HG03095 (cell line): ENCODE data around the gene SLC35G4.
"Not testable (repeated sequence)": the region's sequence is repeated elsewhere in the genome, so short reads cannot be mapped to it uniquely, and the experiment has no call there.

Experiments
- ATAC-seq: cut with Tn5 transposase; IDR thresholded peaks from one replicate; pipeline ENCODE4 v1.9.1; 2021; ENCODE audit warnings: moderate library complexity; ENCODE audit not compliant: unreplicated experiment

The SLC35G4 gene

DNA sequence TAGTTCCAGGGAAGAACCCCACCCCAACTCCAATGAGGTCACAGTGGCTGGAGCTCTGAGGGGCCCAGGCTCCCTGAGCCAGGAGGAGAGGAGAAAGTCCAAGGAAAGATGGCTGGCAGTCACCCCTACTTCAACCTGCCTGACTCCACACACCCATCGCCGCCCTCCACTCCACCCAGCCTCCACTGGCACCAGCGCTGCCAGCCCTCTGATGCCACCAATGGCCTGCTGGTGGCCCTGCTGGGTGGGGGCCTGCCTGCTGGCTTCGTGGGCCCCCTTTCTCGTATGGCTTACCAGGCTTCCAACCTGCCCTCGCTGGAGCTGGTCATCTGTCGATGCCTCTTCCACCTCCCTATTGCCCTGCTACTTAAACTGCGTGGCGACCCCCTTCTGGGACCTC, at the start of gene SLC35G4:
SLC35G4 (plus strand) TSS at position 109 of the 400 bp plus-strand sequence; CDS start at position 109, 0 bp downstream.
- ATAC-seq, result not testable (repeated sequence)

DNA sequence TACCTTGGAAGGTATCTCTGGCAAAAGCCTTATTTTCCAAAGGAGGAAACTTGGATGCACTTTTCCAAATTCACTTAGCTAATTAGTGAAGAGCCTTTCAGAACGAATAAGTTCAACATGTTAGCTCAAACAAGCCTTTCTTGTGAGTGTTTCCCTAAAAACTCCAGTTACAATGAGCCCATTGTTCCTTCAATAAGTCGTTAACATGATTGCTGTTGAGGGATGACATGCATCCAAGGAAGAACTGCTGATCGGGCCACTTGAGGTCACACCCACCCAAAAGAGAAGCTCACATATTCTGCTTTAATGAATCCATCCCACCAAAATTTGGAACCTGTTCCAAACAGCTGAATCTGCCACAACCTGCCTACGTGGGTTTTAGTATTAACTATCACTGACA, 48.1 kb upstream of the SLC35G4 start:
- ATAC-seq, result no peak

DNA sequence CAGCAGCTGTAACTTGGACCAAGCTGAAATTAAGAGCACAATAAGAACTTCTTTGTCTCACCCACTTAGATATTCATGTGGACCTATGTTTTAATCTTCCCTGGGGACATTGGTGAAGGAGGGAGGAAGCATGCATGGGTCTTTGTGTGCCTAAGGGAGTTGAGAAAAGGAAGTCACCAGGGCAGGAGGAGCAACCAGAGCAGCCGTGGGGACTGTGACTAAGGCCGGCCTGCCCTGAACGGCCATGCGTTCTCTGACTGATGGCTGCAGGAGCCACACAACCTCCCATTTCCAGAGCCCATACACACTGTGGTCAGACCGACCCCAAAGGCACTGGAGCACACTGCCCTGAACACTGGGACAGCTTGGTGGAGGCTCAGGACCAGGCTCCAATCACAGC, 43.7 kb upstream of the SLC35G4 start:
- no peak for ATAC-seq

DNA sequence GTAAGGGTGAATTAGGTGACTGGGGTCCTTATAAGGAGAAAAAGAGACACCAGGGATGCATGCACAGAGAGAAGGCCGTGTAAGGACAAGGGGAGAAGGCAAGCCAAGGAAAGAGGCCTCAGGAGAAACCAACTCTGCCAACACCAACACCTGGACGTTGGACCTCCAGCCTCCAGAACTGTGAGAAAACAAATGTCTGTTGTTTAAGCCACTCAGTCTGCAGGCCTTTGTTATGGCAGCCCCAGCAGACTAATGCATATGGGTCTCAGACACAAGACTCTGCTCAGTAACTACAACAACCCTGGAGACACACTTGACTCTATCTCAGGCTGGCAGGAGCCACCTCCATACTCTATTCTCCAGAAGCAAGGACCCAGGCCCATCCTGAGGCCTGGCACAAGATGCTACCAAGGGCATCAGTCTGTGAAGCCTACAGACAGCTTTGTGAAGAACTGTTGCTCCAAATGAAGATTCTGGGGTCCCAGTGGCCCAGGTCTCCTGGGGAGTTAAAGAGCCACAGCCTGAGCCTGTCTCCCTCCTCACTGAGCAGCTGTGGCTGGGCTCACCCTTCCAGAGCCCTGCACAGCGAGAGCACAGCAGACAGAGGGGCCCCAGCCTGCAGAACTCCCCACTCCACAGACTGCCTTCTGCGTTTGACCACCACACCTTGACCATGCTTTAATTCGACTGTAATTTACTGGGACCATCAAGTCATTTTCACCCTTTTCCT, 43.0 kb upstream of the SLC35G4 start:
- ATAC-seq, result no peak

DNA sequence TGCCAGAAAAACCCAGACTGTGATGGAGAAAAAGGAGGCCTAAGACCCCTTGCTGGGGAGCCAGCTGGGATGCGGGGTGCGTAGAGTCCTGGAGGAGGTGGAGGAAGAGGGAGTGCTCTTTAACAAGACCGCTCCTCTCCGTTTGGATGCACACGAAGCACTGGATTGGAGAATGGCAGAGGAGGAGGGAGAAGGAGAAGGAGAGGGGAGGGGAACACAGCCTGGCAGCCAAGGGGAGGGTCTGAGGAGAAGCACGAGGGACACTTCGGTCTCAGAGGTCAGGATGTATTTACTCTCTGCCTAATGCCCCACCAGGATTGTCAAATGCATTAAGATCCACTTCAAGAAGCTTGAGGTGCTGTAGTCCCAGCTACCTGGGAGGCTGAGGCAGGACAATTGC, 42.0 kb upstream of the SLC35G4 start:
- ATAC-seq, result no peak

DNA sequence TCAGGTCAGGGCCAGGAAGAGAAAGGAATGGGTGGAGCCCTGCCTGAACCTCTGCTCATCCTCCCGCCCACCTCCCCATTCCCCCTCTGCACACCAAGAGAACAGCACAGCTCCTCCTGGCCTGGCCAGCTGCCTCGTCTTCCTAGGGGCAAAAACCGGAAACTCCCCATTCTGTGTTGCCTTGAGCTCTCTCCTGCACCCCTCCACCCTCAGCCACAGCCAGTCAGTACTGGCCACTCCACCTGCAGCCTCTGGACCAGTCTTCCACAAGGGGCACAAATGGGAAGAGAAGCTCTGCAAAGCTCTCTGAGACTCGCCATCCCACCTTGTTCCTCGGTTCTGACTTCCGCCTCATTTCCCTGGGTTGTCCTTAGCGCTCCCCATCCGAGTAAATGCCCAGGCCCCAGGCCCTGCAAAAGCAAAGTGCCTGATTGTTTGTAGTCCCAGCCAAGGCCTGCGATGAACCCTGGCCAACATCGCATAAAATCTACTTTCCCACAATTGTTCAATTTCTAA, 39.3 kb upstream of the SLC35G4 start:
- no peak for ATAC-seq

DNA sequence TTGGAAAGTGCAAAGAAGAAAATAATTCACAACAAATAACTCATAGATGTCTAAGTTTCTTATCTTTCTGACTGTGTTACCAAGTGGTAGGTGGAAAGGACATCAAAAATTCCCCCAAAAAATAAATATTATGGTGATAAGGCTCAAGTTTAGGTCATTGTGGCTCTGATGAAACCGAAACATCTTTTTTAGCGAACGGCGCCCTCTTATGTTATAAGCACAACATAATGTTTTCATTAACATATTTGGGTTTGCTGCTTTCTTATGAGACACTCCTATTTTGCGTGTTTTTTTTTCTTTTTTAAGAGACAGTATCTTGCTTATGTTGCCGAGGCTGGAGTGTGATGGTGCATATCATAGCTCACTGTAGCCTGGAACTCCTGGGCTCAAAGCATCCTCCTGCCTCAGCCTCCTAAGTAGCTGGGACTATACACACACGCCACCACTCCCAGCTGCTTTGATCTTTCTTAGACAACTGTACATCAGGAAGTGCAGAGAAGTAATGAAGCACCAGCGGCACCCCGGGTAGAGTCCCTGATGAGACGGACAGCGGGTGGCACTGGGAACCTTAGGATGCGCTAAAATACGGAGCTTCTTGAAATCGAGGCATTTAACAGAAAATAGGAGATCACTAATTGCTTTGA, 38.5 kb upstream of the SLC35G4 start:
- no peak for ATAC-seq

DNA sequence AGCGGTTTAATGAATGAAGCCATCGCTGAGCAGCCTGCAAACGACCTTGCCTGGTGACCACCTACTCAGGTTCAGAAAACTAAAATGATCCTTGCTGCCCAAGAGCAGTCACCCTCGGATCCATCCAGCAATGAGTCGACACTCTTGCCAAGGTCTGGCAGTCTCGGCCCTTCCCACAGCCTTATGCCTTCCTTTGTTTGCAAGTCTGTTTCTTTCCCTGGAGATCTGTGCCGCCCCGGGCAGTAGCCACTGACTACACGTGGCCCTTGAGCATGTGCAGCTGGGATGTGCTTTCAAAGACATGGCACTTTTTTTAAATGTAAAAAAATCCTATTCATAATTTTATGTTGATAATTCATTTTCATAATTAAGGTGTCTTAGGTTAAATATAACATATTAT, 37.2 kb upstream of the SLC35G4 start:
- no peak for ATAC-seq

DNA sequence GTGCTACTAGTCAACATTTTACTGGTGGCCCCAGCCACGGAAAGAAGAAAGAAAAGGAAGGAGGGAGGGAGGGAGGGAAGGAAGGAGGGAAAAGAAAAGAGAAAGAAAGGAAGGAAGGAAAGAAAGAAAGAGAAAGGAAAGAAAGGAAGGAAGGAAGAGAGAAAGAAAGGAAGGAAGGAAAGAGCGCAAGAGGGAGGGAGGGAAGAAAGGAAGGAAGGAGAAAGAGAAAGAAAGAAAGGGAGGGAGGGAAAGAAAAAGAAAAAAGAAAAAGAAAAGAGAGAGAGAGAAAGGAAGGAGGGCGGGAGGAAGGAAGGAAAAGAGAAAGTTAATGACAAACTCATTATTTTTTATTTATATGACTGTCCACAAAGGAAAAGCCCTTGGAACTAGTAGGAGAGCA, 34.9 kb upstream of the SLC35G4 start:
- ATAC-seq, result no peak

DNA sequence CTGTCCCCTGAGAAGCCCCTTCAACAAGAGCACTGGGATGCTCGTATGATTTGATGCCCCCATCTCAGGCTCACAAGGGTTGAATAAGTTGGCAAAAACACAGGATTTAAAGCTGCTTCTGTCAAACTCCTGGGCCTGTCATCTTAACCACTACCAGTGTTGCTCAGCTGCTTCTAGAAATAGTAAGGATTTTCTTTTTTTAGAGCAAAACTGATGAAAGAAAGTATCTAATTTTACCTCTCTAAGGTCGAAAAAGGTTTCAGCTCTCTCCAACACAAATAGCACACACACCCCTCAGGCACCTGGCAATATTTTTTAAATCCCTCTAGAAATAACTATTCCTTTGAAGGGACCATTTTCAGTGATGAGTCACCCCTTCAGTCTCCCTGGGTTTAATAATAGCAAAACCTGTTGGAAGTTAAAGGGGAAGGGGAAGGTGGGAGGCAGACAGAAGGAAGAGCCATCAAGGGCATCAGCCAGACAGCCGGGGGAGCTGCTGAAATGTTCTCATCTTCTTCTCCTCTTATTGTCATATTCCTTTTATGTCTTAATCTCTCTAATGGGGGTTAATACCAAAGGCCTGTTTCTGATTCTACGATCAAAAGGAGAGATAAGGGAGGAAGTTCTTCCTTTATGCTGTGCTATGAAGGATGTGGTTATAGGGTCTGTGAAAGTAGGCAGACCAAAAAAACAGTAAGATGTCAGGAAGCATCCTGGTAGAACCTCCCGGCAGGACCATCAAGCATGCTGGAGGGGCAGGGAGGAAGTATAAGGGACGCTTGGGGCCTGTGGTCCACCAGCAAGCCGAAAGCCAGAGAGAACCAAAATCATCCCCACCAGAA, 31.9 kb upstream of the SLC35G4 start:
- ATAC-seq, result no peak

DNA sequence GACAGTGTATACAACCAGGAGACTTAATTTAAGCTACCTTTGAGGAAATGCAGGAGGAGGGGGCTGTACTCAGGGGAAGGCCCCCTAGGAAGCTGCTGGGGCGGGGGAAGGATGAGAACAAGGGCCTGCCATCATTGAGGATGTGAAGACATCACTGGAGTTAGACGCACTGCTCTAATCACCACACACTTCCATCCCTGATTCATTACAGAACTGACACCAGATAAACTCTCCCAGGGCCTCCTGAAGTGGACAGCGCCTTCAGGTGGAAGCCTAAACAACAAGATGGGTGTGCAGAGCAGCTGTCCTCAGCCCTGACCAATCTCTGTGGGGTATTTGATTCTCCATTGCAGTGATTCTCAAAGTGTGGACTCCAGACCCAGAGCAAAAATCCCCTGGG, 30.6 kb upstream of the SLC35G4 start:
- ATAC-seq, result no peak

DNA sequence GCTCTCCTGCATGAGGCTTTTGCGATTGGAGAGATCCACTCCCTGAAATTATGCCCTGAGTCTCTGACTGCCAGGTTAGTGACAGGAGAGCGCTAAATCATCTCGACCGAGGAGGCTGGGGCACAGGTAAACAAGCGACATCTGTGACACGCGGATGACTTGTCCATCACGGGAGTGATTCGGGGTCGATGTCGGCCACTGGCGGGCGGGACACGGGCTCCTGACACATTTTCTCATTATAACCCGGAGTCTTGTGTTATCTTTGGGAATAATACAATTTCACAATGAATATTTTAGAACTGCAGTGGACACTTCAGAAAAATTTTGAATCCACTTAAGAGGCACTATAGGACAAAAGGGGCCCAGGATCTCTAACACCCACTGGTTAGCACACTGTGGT, 29.5 kb upstream of the SLC35G4 start:
- ATAC-seq, result no peak

DNA sequence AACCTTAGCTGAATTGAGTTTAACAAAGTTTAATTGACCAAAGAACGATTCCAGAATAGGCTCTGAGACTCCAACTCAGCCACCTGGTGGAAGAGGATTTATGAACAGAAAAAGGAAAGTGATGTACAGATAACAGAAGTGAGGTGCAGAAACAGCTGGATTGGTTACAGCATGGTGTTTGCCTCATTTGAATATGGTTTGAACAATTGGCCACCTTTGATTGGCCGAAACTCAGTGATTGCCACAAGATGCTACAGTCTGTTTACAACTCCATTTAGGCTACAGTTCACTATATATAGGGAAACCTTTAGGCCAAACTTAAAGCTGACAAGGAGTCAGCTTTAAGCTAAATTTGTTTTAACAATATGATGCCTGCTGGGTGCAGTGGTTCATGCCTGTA, 28.1 kb upstream of the SLC35G4 start:
- ATAC-seq, result peak; percentile 65

DNA sequence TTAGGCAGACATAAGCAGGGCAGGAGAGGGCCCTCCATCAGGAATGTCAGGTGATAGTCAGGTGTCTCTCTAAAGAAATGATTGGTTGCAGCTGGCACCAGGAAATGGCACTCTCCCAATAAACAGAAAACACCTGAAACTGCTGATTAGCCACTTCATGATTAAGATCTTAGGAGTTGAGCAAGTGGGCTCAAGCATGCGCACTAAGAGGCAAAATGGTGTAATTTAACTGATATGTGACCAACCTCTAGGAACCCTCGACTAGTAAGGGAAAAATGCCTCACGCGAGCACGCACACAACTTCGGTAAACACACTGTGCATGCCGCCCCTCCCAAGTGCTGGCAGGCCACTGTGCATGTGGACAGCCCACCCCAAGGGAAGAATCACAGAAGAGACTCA, 23.8 kb upstream of the SLC35G4 start:
- ATAC-seq, result no peak

DNA sequence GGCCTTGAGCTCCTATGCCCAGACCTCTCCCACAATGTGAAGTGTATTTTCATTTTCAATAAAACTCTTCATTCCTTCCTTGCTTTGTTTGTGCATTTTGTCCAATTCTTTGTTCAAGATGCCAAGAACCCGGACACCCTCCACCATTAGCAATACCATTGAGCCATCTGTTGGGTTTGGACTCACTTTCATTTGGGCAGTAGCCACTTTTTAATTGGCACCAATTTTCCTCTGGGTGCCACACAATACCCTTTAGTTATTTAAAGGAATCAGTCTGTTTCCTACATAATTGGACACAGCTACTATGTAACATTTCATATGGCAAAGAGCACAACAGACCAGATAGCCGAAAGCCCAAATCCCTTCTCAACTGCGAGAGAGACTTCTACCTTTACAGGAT, 22.5 kb upstream of the SLC35G4 start:
- ATAC-seq, result no peak

DNA sequence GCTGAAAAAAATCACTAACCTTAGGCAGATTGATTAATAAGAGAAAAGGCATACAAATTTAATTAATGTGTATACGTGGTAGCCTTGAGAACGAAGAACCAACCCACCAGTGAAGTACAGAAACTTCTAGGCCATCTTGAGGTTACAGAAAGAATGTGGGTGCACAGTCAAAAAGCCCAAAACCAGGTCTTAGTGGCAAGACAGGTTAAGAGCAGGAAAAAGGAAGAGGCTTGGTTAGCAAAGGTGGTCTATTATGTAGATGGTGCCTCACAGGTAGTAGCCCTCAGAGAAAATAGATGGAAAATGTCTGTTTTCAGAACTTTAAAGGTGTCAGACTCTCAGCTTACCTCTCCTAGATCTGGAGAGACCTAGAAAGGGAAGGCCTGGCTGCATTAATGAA, 22.0 kb upstream of the SLC35G4 start:
- no peak for ATAC-seq

DNA sequence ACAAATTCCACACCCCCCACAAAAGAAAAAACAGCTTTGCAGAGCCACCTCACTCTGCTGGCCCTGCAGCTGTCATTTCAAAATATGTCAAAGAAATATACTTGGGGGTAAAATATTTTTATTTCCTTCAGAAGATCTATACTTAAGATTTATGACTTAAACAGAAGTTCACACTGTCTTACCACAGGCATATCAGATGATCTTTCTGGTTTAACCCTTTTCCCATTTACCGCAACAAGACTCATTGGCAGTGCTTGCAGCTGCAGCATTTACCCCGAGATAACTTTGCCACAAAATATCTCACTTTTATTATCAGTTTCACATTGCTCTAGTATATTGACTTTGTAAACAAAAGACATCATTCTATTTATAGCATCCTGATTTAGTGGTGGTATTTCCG, 21.6 kb upstream of the SLC35G4 start:
- no peak for ATAC-seq

DNA sequence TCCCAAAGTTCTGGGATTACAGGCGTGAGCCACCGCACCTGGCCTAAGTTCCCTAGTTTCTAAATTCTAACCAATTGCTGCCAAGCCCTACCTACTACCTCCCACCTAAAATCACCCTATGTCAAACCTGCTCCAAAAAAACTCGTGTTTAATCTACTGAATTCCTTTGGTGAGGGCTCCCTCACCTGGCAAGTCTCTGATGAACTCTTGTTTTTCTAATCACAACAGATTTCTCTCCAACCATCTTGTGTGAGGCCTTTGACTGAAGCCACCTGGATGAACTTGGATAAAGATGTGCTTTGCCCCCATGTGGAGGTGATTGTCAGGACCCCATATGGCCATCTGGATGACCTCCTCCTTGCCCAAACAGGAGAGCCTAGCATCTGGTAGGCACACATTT, 17.4 kb upstream of the SLC35G4 start:
- ATAC-seq, result no peak

DNA sequence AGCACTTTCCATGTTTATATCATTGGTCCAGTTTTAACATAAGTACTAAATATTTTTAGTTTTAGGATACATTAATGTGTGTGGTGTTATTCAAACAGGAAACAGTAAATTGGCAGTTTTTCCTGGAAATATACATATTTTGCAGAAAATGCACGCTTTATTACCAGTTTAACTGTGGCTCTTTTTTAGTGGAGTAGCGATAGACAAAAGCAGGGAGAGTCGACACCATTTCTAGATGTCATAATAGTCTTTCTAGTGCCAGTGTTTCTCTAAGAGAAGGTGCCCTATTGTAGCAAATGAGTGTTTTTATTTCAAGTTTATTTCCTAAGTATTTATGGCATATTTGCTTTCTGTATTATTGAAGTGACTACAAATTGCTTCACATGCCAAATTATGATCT, 9.1 kb upstream of the SLC35G4 start:
- no peak for ATAC-seq

DNA sequence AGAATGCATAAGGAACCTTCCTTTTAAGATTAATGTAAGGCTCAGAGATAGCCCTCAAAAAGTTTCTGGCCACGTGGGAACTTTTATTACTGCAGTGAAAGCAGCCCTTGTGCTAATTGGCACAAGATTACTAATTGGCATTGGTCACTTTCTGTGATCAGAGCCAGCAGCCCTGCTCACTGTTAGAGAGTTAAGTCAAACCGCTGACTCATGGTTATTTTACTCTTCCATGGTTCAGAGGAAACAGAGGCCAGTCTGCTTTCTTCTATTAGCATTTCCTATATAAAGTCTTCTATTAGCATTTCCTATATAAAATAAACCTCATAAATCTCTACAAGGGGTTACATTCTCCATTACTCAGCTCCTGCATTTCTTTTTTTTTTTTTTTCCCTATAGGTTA, 1.5 kb upstream of the SLC35G4 start:
- no peak for ATAC-seq

DNA sequence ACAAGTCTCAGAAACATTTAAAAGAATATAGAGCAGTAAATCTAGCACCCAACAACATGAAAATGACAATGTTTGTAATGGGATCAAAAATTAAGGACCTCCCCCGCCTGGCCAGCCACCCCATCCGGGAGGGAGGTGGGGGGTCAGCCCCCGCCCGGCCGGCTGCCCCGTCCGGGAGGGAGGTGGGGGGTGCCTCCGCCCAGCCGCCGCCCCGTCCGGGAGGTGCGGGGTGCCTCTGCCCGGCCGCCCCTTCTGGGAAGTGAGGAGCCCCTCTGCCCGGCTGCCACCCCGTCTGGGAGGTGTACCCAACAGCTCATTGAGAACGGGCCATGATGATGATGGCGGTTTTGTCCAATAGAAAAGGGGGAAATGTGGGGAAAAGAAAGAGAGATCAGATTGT, 778 bp upstream of the SLC35G4 start:
- ATAC-seq, result not testable (repeated sequence)

DNA sequence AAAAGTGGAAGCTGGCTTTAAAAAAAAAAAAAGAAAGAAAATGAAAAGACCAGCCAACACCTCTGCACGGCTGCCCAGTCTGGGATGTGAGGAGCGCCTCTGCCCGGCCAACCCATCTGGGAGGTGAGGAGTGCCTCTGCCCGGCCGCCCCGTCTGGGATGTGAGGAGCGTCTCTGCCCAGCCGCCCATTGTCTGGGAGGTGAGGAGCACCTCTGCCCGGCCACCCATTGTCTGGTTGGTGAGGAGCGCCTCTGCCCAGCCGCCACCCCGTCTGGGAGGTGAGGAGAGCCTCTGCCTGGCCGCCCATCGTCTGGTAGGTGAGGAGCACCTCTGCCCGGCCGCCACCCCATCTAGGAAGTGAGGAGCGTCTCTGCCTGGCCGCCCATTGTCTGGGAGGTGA, 3.7 kb downstream of the SLC35G4 start:
- not testable (repeated sequence) for ATAC-seq
